ENCODE data around the gene ALOX15. TPM values are rescaled to one million over a fixed set of nuclear protein-coding genes. Genes with fewer than 3 reads are reported as not detected.

Gene ALOX15
- total and polyA plus RNA-seq, 9 donors: 0.07 to 4.1 (median 0.38) TPM; not detected in 3

DNA sequence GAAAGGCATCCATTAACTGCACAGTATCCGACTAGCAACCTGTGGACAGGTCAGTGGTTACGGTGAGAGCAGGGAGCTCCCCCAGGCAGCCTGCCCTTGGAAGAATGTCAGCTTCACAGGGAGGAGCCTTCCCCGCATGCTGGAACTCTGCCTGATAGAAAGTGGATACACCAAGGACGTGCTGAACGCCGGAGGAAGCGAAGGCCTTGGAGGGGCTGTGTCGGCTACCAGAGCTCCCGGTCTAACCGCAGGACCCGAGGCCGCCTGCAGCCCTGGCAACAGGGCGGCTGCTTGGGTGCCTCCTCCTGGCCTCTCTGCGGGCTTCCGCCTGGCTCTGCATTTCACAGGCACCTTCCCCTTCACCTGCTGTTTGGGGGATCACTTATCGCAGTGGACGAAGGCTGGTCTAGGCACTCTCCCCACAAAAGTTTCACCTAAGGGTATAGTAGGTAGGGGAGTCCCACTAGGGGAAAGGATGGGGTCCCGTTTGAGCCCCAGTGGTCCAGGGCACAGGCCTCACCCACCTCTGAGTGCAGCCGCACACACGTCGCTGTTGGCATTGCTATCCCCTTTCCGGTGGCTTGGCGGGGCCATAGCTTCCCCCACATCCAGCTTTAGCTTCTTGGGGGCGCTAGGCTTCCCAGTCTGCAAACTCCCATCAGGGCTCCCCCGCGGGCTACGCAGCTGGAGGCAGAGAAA is 32.7 kb upstream of the ALOX15 start:
- Histone ChIP-seq H3K9me3 (no peaks in the 10 kb centered on the region), H3K4me3 (no peak overlapping the region), H3K27me3 (no peaks in the 10 kb centered on the region), H3K27ac (no peak overlapping the region), H3K36me3 (no peaks in the 10 kb centered on the region), H3K4me1 (ENCODE audit: insufficient read depth) (no peaks in the 10 kb centered on the region)
- whole genome bisulfite sequencing, 3 donors: 74 to 82% (median 76%) methylated on average over 27 of the region's 27 CpGs
- no peak for DNase-seq
- intact Hi-C loops (cut with DNase I): no loop called here
- TF ChIP-seq EP300 (IDR thresholded peaks at IDR 0.05) (no peak), POLR2A (IDR thresholded peaks at IDR 0.05) (no peak)
- TF ChIP-seq, protein P1, sequence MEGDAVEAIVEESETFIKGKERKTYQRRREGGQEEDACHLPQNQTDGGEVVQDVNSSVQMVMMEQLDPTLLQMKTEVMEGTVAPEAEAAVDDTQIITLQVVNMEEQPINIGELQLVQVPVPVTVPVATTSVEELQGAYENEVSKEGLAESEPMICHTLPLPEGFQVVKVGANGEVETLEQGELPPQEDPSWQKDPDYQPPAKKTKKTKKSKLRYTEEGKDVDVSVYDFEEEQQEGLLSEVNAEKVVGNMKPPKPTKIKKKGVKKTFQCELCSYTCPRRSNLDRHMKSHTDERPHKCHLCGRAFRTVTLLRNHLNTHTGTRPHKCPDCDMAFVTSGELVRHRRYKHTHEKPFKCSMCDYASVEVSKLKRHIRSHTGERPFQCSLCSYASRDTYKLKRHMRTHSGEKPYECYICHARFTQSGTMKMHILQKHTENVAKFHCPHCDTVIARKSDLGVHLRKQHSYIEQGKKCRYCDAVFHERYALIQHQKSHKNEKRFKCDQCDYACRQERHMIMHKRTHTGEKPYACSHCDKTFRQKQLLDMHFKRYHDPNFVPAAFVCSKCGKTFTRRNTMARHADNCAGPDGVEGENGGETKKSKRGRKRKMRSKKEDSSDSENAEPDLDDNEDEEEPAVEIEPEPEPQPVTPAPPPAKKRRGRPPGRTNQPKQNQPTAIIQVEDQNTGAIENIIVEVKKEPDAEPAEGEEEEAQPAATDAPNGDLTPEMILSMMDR (IDR thresholded peaks at IDR 0.05): no peak

DNA sequence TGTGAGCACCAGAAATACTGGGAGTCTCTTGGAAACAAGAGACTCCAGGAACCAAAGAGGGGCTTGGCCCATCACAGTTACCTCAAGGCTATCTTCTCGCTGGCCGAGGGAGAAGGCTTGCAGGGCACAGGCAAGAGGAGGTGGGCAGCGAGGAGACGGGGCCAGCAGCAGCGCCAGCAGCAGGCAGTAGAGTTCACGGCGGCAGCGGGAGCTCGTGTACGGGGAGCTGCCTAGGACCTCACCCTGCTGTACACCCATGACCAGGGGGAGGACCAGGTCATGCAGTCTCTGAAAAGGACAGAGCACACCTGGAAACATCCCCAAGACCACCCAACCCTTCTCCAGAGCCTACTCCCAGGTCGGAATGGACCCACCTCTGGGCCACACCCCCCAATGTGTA is 31.7 kb upstream of the ALOX15 start:
- H3K36me3 ChIP-seq: no peaks in the 10 kb centered on the region
- no peak for DNase-seq
- TF ChIP-seq EP300 (IDR thresholded peaks at IDR 0.05) (no peak), POLR2A (IDR thresholded peaks at IDR 0.05) (no peak)
- TF ChIP-seq, protein P1 (IDR thresholded peaks at IDR 0.05): no peak
- 82 to 87% (median 87%) methylated on average over 11 of the region's 11 CpGs for WGBS, 3 donors
- H3K4me3 ChIP-seq: no peak overlapping the region
- H3K9me3 ChIP-seq: no peaks in the 10 kb centered on the region
- no peaks in the 10 kb centered on the region for H3K4me1 ChIP-seq (ENCODE audit: insufficient read depth)
- H3K27ac ChIP-seq: no peak overlapping the region
- no peaks in the 10 kb centered on the region for H3K27me3 ChIP-seq
- intact Hi-C loops (cut with DNase I): no loop called here

DNA sequence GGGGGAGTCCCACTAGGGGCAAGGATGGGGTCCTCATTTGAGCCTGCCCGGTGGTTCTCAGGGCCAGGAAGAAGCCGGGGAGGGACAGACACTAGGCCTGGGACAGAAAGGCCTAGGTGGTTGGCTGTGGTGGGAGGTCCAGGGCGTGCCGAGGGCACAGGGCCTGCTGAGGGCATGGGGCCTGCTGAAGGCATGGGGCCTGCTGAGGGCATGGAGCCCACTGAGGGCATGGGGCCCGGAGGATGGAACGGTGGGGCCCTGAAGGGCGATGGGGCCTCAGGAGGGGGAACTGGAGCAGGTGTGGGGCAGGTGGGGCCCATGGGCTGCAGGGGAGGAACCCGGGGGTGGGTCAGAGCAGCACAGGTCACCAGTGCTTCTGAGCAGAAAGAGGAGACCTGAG is 31.3 kb upstream of the ALOX15 start:
- Histone ChIP-seq H3K27ac (no peak overlapping the region), H3K4me1 (ENCODE audit: insufficient read depth) (no peaks in the 10 kb centered on the region), H3K27me3 (no peaks in the 10 kb centered on the region), H3K9me3 (no peaks in the 10 kb centered on the region), H3K36me3 (no peaks in the 10 kb centered on the region), H3K4me3 (no peak overlapping the region)
- intact Hi-C loops (cut with DNase I): no loop called here
- no peak for DNase-seq
- TF ChIP-seq, protein P1 (IDR thresholded peaks at IDR 0.05): no peak
- TF ChIP-seq POLR2A (IDR thresholded peaks at IDR 0.05): no peak
- TF ChIP-seq EP300 (IDR thresholded peaks at IDR 0.05): no peak
- WGBS, 3 donors: 81 to 85% (median 83%) methylated on average over 8 of the region's 8 CpGs

DNA sequence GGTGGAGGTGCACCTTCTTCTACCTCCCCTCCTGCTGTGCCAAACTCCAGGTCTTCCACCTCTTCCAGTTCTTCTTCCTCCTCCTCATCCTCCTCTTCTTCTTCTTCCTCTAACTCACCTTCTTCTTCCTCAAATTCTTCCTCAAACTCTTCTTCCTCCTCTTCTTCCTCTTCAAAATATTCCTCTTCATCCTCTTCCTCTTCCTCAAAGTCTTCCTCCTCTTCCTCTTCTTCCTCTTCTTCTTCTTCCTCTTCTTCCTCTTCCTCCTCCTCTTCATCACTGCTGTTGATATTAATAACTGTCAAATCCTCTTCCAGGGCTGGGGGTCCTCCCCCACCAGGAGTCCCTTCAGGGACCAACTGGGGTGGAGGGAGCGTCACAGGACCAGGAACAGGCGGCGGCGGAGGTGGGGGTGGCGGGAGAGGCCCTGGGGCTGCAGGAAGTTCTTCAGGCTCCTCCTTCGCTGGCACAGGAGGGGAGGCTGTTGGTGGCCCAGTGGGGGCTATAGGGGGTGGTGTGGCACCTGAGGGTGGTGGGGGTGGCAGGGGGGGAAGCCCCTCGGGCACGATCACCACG is 30.7 kb upstream of the ALOX15 start:
- Histone ChIP-seq H3K4me3 (no peak overlapping the region), H3K27ac (no peak overlapping the region), H3K27me3 (no peaks in the 10 kb centered on the region), H3K36me3 (no peaks in the 10 kb centered on the region), H3K9me3 (no peaks in the 10 kb centered on the region), H3K4me1 (ENCODE audit: insufficient read depth) (no peaks in the 10 kb centered on the region)
- intact Hi-C loops (cut with DNase I): no loop called here
- DNase-seq: no peak
- TF ChIP-seq POLR2A (IDR thresholded peaks at IDR 0.05): no peak
- TF ChIP-seq, protein P1 (IDR thresholded peaks at IDR 0.05): no peak
- TF ChIP-seq EP300 (IDR thresholded peaks at IDR 0.05): no peak
- WGBS, 3 donors: 87 to 91% (median 89%) methylated on average over 9 of the region's 9 CpGs

All from ovary (tissue), 9 donors.